SK-N-SH treated with all-trans-retinoic acid at 6 μM for 48 hours (cell line): ENCODE results near the gene POU2AF2.

ENCODE experiments used
- ATAC-seq: fragments of 200-7000 bp; cut with Tn5 transposase; 3 replicates; pipeline ENCODE4 v1.9.1; 2020; ENCODE audit warnings: mild to moderate bottlenecking, moderate library complexity
- ARNTL ChIP-seq: fragments of 450-650 bp; formaldehyde crosslinking; IDR thresholded peaks from 2 replicates; pipeline ENCODE4 v1.5.0; 2020; ENCODE audit warnings: low read depth, mild to moderate bottlenecking, moderate library complexity, borderline replicate concordance
- CREB5 ChIP-seq: fragments of 250-450 bp; sonication (Bioruptor Pico); IDR thresholded peaks from 2 replicates; pipeline ENCODE4 v1.5.1; 2020; ENCODE audit warnings: low read depth, mild to moderate bottlenecking, moderate library complexity
- CSDC2 ChIP-seq: fragments of 250-450 bp; sonication (Bioruptor Pico); IDR thresholded peaks from 2 replicates; pipeline ENCODE4 v1.5.0; 2020; ENCODE audit warnings: mild to moderate bottlenecking, moderate library complexity
- CSRNP3 ChIP-seq: fragments of 250-450 bp; sonication (Bioruptor Pico); IDR thresholded peaks from 2 replicates; pipeline ENCODE4 v1.5.1; 2021; ENCODE audit warnings: mild to moderate bottlenecking, moderate library complexity
- GLIS3 ChIP-seq: fragments of 250-450 bp; sonication (Bioruptor Pico); IDR thresholded peaks from 2 replicates; pipeline ENCODE4 v1.5.0; 2020; ENCODE audit warnings: mild to moderate bottlenecking, moderate library complexity
- OSR1 ChIP-seq: fragments of 250-450 bp; sonication (Bioruptor Pico); IDR thresholded peaks from 2 replicates; pipeline ENCODE4 v1.8.0; 2022; ENCODE audit warnings: moderate library complexity, mild to moderate bottlenecking, inconsistent platforms
- PATZ1 ChIP-seq: fragments of 250-450 bp; sonication (Bioruptor Pico); IDR thresholded peaks from 2 replicates; pipeline ENCODE4 v1.8.0; 2020; ENCODE audit warnings: mild to moderate bottlenecking, moderate library complexity, borderline replicate concordance
- POU6F1 ChIP-seq: fragments of 250-450 bp; sonication (Bioruptor Pico); IDR thresholded peaks from 2 replicates; pipeline ENCODE4 v1.8.0; 2021; ENCODE audit warnings: low read depth, mild to moderate bottlenecking, moderate library complexity, borderline replicate concordance
- RARB ChIP-seq: fragments of 250-450 bp; sonication (Bioruptor Pico); IDR thresholded peaks from 2 replicates; pipeline ENCODE4 v1.8.0; 2021; ENCODE audit warnings: mild to moderate bottlenecking, moderate library complexity
- TOX ChIP-seq: fragments of 250-450 bp; sonication (Bioruptor Pico); IDR thresholded peaks from 2 replicates; pipeline ENCODE4 v1.8.0; 2021; ENCODE audit warnings: mild to moderate bottlenecking, moderate library complexity, borderline replicate concordance
- ZC3H10 ChIP-seq: fragments of 250-450 bp; sonication (Bioruptor Pico); IDR thresholded peaks from 2 replicates; pipeline ENCODE4 v1.5.1; 2021; ENCODE audit warnings: mild to moderate bottlenecking, moderate library complexity
- ZFP3 ChIP-seq: fragments of 250-450 bp; sonication (Bioruptor Pico); IDR thresholded peaks from 2 replicates; pipeline ENCODE4 v1.5.0; 2020; ENCODE audit warnings: mild to moderate bottlenecking, moderate library complexity
- ZNF565 ChIP-seq: fragments of 450-650 bp; formaldehyde crosslinking; conservative IDR thresholded peaks from 2 replicates; pipeline ENCODE4 v1.5.0; 2020; ENCODE audit warnings: low read depth, mild to moderate bottlenecking, moderate library complexity
- ZNF70 ChIP-seq: fragments of 450-650 bp; formaldehyde crosslinking; IDR thresholded peaks from 2 replicates; pipeline ENCODE4 v1.5.0; 2020; ENCODE audit warnings: mild to moderate bottlenecking, moderate library complexity
- ZNF8 ChIP-seq: fragments of 450-650 bp; formaldehyde crosslinking; IDR thresholded peaks from 2 replicates; pipeline ENCODE4 v1.5.0; 2020; ENCODE audit warnings: mild to moderate bottlenecking, moderate library complexity

The POU2AF2 gene

GRCh38 chr11:111301004-111301841 lies 55.7 kb downstream of the POU2AF2 start (continued):
- TF ChIP-seq ZFP3 (CRISPR knock-in tag) (no peak), ZC3H10 (CRISPR knock-in tag) (no peak), RARB (no peak), ZNF70 (CRISPR knock-in tag) (no peak), PATZ1 (CRISPR knock-in tag) (no peak), TOX (CRISPR knock-in tag) (no peak), OSR1 (CRISPR knock-in tag) (no peak), POU6F1 (no peak), ZNF565 (CRISPR knock-in tag) (no peak)

GRCh38 chr11:111301842-111302118 lies 56.3 kb downstream of the POU2AF2 start:
- no peak for TF ChIP-seq ZNF8
- TF ChIP-seq, all 23 proteins: peak for 0
- ATAC-seq = no peak

- TF ChIP-seq ZNF565 (CRISPR knock-in tag) = no peak
- TF ChIP-seq CREB5 (CRISPR knock-in tag) = no peak
- TF ChIP-seq GLIS3 (CRISPR knock-in tag) = no peak
- TF ChIP-seq ZFP3 (CRISPR knock-in tag) = no peak
- no peak for TF ChIP-seq ZC3H10 (CRISPR knock-in tag)
- ATAC-seq = no peak
Observed at GRCh38 chr11:111302298-111302697, 56.8 kb downstream of the POU2AF2 start.

- TF ChIP-seq CREB5 (CRISPR knock-in tag) (no peak), OSR1 (CRISPR knock-in tag) (no peak), CSDC2 (CRISPR knock-in tag) (no peak), ARNTL (CRISPR knock-in tag) (no peak)
Observed at GRCh38 chr11:111303461-111303860, 57.9 kb downstream of the POU2AF2 start.

GRCh38 chr11:111305162-111305802 lies 59.8 kb downstream of the POU2AF2 start:
- TF ChIP-seq CREB5 (CRISPR knock-in tag) (no peak), TOX (CRISPR knock-in tag) (no peak), CSDC2 (CRISPR knock-in tag) (no peak), POU6F1 (no peak), CSRNP3 (CRISPR knock-in tag) (no peak), ZNF565 (CRISPR knock-in tag) (no peak)
- no peak for ATAC-seq

More at GRCh38 chr11:111303461-111303860, 57.9 kb downstream of the POU2AF2 start:
- no peak for ATAC-seq
